Muscle layer of duodenum (tissue), 2 donors: ENCODE results near the gene GRIN2C.

Experiments
- H3K27ac ChIP-seq: one replicate; pipeline ENCODE4 v1.7.0; 2013; ENCODE audit warnings: mild to moderate bottlenecking, low read length
- H3K27me3 ChIP-seq: one replicate; pipeline ENCODE4 v1.7.0; 2013; ENCODE audit warnings: low read depth, mild to moderate bottlenecking, control low read depth, low read length
- H3K36me3 ChIP-seq, 2 donors: one replicate each; pipeline ENCODE4 v1.7.0; 2013; ENCODE audit warnings: low read length in 2 of 2, control low read depth in 1 of 2, mild to moderate bottlenecking in 1 of 2; ENCODE audit not compliant: insufficient read depth in 2 of 2, control insufficient read depth in 1 of 2
- H3K4me1 ChIP-seq, 2 donors: one replicate each; pipeline ENCODE4 v1.7.0; 2013; ENCODE audit warnings: low read length in 2 of 2, mild to moderate bottlenecking in 2 of 2, control low read depth in 1 of 2, moderate library complexity in 1 of 2; ENCODE audit not compliant: insufficient read depth in 2 of 2, control insufficient read depth in 1 of 2
- H3K4me3 ChIP-seq, 2 donors: one replicate each; pipeline ENCODE4 v1.7.0; 2013; ENCODE audit warnings: low read length in 2 of 2, low read depth in 1 of 2, mild to moderate bottlenecking in 1 of 2
- H3K9me3 ChIP-seq, 2 donors: one replicate each; pipeline ENCODE4 v1.7.0; 2013; ENCODE audit warnings: low read length in 2 of 2, control low read depth in 1 of 2, mild to moderate bottlenecking in 1 of 2; ENCODE audit not compliant: control insufficient read depth in 1 of 2
- donor health status: healthy.

Gene GRIN2C

DNA sequence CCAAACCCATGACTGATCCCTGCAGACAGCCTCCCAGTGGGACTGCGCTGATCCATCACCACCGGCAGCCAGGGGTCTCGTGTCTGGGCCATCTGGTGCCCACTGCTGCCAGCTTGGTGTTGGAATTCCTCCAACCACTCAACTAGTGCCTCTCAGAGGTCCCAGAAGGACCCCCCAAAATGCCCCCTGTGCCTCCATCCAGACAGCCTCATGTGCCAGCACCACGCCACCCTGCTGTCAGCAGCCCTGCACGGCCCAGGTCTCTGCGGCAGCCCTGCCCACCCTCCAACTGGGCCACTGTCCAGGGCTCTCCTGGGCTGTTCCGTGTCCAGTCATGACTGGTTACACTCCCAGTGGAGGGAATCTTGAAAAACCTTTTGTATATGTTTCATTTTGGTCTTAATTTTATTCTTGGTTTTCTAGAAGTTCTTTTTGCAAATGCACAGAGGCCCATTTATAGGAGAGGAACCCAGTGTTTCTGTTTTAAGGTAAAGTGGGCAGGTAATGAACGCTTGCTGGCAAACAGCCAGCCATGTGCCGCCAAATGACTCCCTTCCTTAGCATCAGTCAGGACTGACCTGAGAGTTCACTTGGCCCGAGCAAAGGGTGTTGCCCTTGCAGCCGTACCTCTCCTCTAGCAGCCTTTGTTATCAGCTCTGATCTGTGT lies 34.6 kb downstream of the GRIN2C start:
- no peaks in the 10 kb centered on the region for H3K27me3 ChIP-seq

GRCh38 chr17:74822939-74823367 lies 36.7 kb downstream of the GRIN2C start:
- Histone ChIP-seq H3K4me3 (no peak overlapping the region), H3K36me3 (peaks cover 0 to 40% of the 10 kb centered on the region in 2 donors), H3K9me3 (no peaks in the 10 kb centered on the region), H3K4me1 (peaks cover 0 to 14% of the 10 kb centered on the region in 2 donors), H3K27me3 (no peaks in the 10 kb centered on the region), H3K27ac (no peak overlapping the region)

More for the DNA sequence above, 34.6 kb downstream of the GRIN2C start:
- no peaks in the 10 kb centered on the region for H3K9me3 ChIP-seq
- no peak overlapping the region for H3K4me3 ChIP-seq
- peaks cover 0 to 14% of the 10 kb centered on the region in 2 donors for H3K4me1 ChIP-seq
- H3K27ac ChIP-seq = no peak overlapping the region
- H3K36me3 ChIP-seq = peaks cover 0 to 40% of the 10 kb centered on the region in 2 donors

- H3K36me3 ChIP-seq = peaks cover 0 to 45% of the 10 kb centered on the region in 2 donors
- no peaks in the 10 kb centered on the region for H3K27me3 ChIP-seq
- no peak overlapping the region for H3K4me3 ChIP-seq
- H3K9me3 ChIP-seq = no peaks in the 10 kb centered on the region
- H3K27ac ChIP-seq = no peak overlapping the region
- H3K4me1 ChIP-seq = peaks cover 0 to 14% of the 10 kb centered on the region in 2 donors
Measured at GRCh38 chr17:74822335-74822938, 37.2 kb downstream of the GRIN2C start.

GRCh38 chr17:74821655-74822334 lies 37.9 kb downstream of the GRIN2C start:
- Histone ChIP-seq H3K4me1 (peaks cover 0 to 14% of the 10 kb centered on the region in 2 donors), H3K27me3 (no peaks in the 10 kb centered on the region), H3K4me3 (no peak overlapping the region), H3K36me3 (peaks cover 0 to 47% of the 10 kb centered on the region in 2 donors), H3K9me3 (no peaks in the 10 kb centered on the region), H3K27ac (no peak overlapping the region)

DNA sequence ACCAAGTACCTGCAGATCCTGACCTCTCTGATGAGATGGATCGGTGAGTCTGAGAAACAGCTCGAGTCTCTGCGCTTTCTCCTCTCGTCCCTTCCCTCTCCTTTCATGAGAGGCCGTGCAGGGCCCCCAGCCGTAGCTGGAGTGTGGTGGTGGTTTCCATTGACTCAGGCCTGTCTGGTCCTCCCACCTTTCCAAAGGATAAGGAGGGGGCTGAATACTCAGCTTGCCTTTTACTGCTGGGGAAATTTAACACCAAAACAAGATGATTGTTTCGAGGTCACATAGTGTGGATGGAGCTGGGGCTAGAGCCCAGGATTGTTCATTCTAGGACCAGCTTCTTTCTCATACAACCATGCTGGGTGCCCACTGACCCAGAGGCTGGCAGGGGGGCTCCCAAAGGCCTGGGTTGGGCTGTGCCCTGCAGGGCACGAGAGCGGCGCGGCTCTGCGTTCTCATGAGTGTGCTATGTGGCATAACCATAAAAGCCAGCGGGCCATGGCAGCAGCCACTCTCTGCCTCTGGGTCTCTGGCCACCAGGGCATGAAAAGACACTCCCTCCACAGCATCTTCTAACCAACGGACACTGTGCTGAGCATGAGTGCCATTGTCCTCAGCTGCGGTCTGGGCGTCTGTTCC lies 39.8 kb downstream of the GRIN2C start:
- no peak overlapping the region for H3K4me3 ChIP-seq
- peaks cover 0 to 14% of the 10 kb centered on the region in 2 donors for H3K4me1 ChIP-seq
- no peaks in the 10 kb centered on the region for H3K27me3 ChIP-seq
- no peak overlapping the region for H3K27ac ChIP-seq
- peaks cover 0 to 38% of the 10 kb centered on the region in 2 donors for H3K36me3 ChIP-seq
- no peaks in the 10 kb centered on the region for H3K9me3 ChIP-seq

DNA sequence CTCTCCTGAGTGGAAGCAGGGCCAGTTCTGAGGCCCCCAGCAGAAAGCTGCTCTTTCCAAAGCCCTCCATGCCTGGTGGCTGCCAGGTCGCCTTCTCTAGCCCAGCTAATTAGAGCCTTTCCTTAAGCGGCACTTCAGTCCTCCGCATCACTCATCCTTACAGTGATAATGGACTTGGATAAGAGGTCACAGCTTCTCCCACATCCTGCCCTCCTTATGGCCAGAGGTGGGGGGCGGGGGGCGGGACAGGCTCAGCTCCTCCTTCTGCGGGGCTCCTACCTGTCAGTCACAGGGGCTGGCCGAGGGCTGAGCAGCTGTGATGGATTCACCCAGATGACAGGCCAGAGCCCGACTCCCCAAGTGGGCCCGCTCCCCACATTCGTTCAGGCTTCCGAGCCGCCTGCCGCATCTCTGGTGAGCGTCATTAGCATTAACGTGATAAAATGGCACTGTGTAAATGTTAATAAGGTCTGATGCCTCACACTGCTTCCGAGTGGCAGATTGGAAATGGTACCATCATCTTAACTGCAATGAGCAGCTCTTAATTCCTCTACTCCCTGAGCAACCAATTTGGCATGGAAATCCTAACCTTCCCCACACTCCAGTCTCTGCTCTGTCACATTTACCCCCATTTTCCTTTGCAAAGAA lies 41.3 kb downstream of the GRIN2C start:
- no peaks in the 10 kb centered on the region for H3K27me3 ChIP-seq
- H3K4me1 ChIP-seq = peaks cover 0 to 9% of the 10 kb centered on the region in 2 donors
- H3K36me3 ChIP-seq = peaks cover 0 to 30% of the 10 kb centered on the region in 2 donors
- H3K27ac ChIP-seq = no peak overlapping the region
- H3K9me3 ChIP-seq = no peaks in the 10 kb centered on the region
- no peak overlapping the region for H3K4me3 ChIP-seq

GRCh38 chr17:74816905-74817620 lies 42.6 kb downstream of the GRIN2C start:
- Histone ChIP-seq H3K27me3 (no peaks in the 10 kb centered on the region), H3K27ac (no peak overlapping the region), H3K9me3 (no peaks in the 10 kb centered on the region), H3K36me3 (peaks cover 0 to 30% of the 10 kb centered on the region in 2 donors), H3K4me3 (no peak overlapping the region), H3K4me1 (peaks cover 3 to 11% of the 10 kb centered on the region in 2 donors)

GRCh38 chr17:74815550-74816370 lies 43.9 kb downstream of the GRIN2C start:
- peaks cover 4 to 11% of the 10 kb centered on the region in 2 donors for H3K4me1 ChIP-seq
- no peak overlapping the region for H3K27ac ChIP-seq
- no peak overlapping the region for H3K4me3 ChIP-seq
- no peaks in the 10 kb centered on the region for H3K9me3 ChIP-seq
- H3K27me3 ChIP-seq = no peaks in the 10 kb centered on the region
- peaks cover 0 to 27% of the 10 kb centered on the region in 2 donors for H3K36me3 ChIP-seq

DNA sequence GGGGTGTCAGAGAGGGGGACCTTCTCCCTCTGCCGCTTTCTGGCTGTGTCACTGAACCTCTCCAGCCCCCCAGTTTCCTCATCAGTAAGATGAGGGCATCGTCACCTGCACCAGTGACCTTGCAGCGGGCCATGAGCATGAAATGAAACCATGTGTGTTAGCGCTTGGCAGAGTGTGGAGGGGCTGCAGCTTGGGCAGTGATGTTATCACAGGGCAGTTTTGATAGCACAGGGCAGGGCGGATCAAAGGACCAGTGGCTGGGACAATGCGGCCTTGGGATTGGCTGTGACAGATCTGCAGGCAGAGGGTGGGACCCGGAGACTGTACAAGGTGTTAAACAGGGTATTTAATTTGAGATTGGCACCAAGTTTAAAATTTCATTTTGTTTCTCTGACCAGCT lies 44.6 kb downstream of the GRIN2C start:
- Histone ChIP-seq H3K27me3 (no peaks in the 10 kb centered on the region), H3K4me3 (no peak overlapping the region), H3K4me1 (peaks cover 4 to 10% of the 10 kb centered on the region in 2 donors), H3K9me3 (no peaks in the 10 kb centered on the region), H3K36me3 (peaks cover 0 to 20% of the 10 kb centered on the region in 2 donors), H3K27ac (no peak overlapping the region)

- Histone ChIP-seq H3K9me3 (no peaks in the 10 kb centered on the region), H3K27me3 (no peaks in the 10 kb centered on the region), H3K36me3 (peaks cover 0 to 14% of the 10 kb centered on the region in 2 donors), H3K4me3 (no peak overlapping the region), H3K4me1 (peaks cover 4 to 10% of the 10 kb centered on the region in 2 donors), H3K27ac (no peak overlapping the region)
Measured at GRCh38 chr17:74814453-74814852, 45.2 kb downstream of the GRIN2C start.
